GM19025 (cell line): Measurements from ENCODE around the gene NUDT6.
A peak's percentile ranks its signal among the peaks of the same experiment; 100 is the strongest.
"Not testable (repeated sequence)": the region's sequence is repeated elsewhere in the genome, so short reads cannot be mapped to it uniquely, and the experiment has no call there.

Experiments used
- ATAC-seq: cut with Tn5 transposase; IDR thresholded peaks from one replicate; pipeline ENCODE4 v1.9.1; 2021; ENCODE audit warnings: mild to moderate bottlenecking, low read depth, moderate library complexity; ENCODE audit not compliant: unreplicated experiment

The NUDT6 gene

GRCh38 chr4:122921971-122922876 is at the start of gene NUDT6:
NUDT6 (minus strand) TSS chr4:122922597; CDS start chr4:122922572, 25 bp downstream.
- peak; percentile 69 for ATAC-seq

GRCh38 chr4:122968227-122968812 is 45.9 kb upstream of the NUDT6 start:
- ATAC-seq = no peak

- ATAC-seq = no peak
These were observed 44.8 kb upstream of the NUDT6 start for GRCh38 chr4:122967231-122967630.

GRCh38 chr4:122966201-122966600 is 43.8 kb upstream of the NUDT6 start:
- ATAC-seq = no peak

GRCh38 chr4:122963216-122963615 is 40.8 kb upstream of the NUDT6 start:
- no peak for ATAC-seq

- no peak for ATAC-seq
These were observed 38.2 kb upstream of the NUDT6 start for GRCh38 chr4:122960611-122961000.

- ATAC-seq = no peak
These were observed 37.7 kb upstream of the NUDT6 start for GRCh38 chr4:122959981-122960610.

- no peak for ATAC-seq
These were observed 37.0 kb upstream of the NUDT6 start for GRCh38 chr4:122959441-122959840.

GRCh38 chr4:122958505-122958904 is 36.1 kb upstream of the NUDT6 start:
- no peak for ATAC-seq

GRCh38 chr4:122953924-122954323 is 31.5 kb upstream of the NUDT6 start:
- ATAC-seq = no peak

GRCh38 chr4:122952028-122952427 is 29.6 kb upstream of the NUDT6 start:
- ATAC-seq = no peak

- ATAC-seq = no peak
These were observed 26.3 kb upstream of the NUDT6 start for GRCh38 chr4:122948671-122949070.

GRCh38 chr4:122946142-122946541 is 23.7 kb upstream of the NUDT6 start:
- ATAC-seq = no peak

GRCh38 chr4:122945136-122945535 is 22.7 kb upstream of the NUDT6 start:
- not testable (repeated sequence) for ATAC-seq

- no peak for ATAC-seq
These were observed 10.4 kb upstream of the NUDT6 start for GRCh38 chr4:122932763-122933162.

- no peak for ATAC-seq
These were observed 8.5 kb upstream of the NUDT6 start for GRCh38 chr4:122930862-122931261.

GRCh38 chr4:122928930-122929329 is 6.5 kb upstream of the NUDT6 start:
- ATAC-seq = no peak

GRCh38 chr4:122922877-122923511 is 597 bp upstream of the NUDT6 start:
- ATAC-seq = peak; percentile 94

- ATAC-seq = no peak
These were observed 1.1 kb downstream of the NUDT6 start for GRCh38 chr4:122921300-122921699.

- ATAC-seq = no peak
These were observed 1.9 kb downstream of the NUDT6 start for GRCh38 chr4:122920473-122920872.

- ATAC-seq = no peak
These were observed 4.7 kb downstream of the NUDT6 start for GRCh38 chr4:122917731-122918130.
